ENCODE measurements around the gene HSF5.
A peak's percentile ranks its signal among the peaks of the same experiment; 100 is the strongest.

HSF5 gene, protein sequence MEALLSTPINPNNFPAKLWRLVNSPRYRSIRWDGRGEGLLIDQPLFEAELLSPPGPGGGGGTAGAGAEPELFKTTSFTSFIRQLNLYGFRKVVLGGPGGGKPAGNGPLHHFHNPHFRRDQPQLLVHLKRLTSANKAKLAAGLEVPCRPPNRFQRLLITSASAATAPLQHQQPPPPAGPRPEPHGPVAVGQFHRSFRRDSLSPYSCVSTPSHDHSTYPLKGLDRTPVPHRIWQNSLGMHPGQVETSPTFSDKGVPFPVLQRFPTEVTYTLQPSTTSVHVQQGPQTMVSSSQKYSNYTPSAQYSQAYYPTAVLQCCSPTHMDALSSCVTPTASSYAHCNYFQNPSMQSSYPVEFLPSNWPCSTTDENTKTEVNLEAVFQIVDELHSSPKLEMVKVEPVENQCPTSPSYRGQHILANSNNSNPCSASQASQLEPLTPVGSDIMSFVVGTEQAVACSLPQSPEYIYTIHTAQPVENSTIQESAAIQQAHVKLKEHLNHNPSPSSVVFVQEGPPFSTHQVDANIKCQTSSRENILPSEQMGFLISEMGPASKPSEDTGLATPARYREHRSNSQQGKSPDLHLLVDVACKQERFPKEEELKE

GRCh38 chr17:58487589-58488427 lies at the start of gene HSF5:
HSF5 (minus strand) TSS chr17:58488408; CDS start chr17:58488274, 134 bp downstream.
- no peak for TF ChIP-seq CTCF (IDR thresholded peaks at IDR 0.05)
- Histone ChIP-seq H3K4me3 (peak within 1 kb of the TSS; percentile 46), H3K27ac (no peak within 1 kb of the TSS)
- no peak for DNase-seq (ENCODE audit: low spot score)

- no peak for TF ChIP-seq CTCF (IDR thresholded peaks at IDR 0.05)
- DNase-seq (ENCODE audit: low spot score) = no peak
- Histone ChIP-seq H3K4me3 (no peak overlapping the region), H3K27ac (no peak overlapping the region)
Measured at GRCh38 chr17:58537266-58537665, 49.1 kb upstream of the HSF5 start.

DNA sequence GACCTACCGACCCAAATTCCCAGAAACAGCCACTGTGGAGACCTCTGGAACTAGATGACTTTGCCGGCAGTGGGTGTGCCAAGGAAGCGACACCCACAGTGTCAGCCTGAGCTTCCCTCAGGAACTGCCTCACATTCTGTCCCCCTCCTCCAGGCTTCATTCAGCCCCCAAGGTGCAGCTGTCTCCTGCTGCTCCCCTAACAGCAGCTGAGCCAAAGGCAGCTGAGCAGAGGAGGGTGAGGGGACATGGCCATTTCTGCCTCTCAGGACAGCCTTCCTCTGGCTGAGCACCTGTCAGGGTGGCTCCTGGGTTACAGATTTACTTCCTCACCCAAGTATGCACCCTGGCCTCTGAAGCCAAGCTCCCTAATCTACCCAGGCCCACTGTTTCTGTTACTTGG lies 48.3 kb upstream of the HSF5 start:
- no peak for DNase-seq (ENCODE audit: low spot score)
- Histone ChIP-seq H3K27ac (no peak overlapping the region), H3K4me3 (no peak overlapping the region)
- no peak for TF ChIP-seq CTCF (IDR thresholded peaks at IDR 0.05)

- DNase-seq (ENCODE audit: low spot score) = no peak
- Histone ChIP-seq H3K27ac (no peak overlapping the region), H3K4me3 (no peak overlapping the region)
- no peak for TF ChIP-seq CTCF (IDR thresholded peaks at IDR 0.05)
Measured at GRCh38 chr17:58535431-58535830, 47.2 kb upstream of the HSF5 start.

DNA sequence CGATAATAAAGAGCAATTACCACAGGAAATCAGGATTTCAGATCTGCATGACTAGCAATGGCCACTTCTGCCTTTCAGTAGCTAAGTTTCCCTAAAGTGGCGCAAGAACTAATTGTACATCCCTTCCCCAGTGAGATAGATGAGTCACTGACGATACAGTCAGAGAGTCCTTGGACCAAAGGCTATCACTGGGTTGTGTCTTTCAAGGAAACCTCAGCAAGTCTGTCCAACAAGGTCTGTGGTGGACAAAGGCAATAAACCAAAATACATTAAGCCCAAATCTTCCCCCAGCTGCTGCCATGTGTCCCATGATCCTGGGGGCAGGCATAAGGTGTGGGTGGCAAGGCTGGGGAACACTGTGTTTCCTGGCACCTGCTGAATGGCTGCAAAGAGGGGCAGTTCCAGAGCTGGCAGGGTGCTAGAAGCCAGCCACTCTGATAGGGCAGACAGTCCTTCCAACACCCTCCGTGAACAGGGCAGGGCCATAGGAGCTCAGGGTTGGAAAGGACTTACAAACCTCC lies 46.8 kb upstream of the HSF5 start:
- DNase-seq (ENCODE audit: low spot score) = no peak
- TF ChIP-seq CTCF (IDR thresholded peaks at IDR 0.05) = no peak
- Histone ChIP-seq H3K4me3 (no peak overlapping the region), H3K27ac (no peak overlapping the region)

DNA sequence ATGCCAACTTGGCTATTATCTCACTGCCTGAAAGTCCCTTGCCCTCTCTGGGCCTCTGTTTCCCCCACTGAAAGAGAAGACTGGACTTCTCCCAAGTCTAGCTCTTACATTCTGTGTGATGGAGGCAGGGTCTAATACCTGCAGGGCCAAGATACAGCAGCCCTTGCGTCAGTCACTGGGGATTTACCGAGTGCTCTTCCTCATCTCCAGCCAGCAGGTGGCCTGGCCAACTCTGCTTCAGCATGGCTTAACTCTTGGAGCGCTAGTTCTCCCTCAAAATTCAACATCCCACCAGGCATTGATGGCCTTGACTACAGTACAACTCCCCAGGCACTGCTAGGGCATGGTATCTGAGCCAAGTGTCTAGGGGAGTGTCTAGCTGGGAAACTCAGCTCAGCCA lies 46.1 kb upstream of the HSF5 start:
- DNase-seq (ENCODE audit: low spot score) = no peak
- no peak for TF ChIP-seq CTCF (IDR thresholded peaks at IDR 0.05)
- Histone ChIP-seq H3K27ac (no peak overlapping the region), H3K4me3 (no peak overlapping the region)
